Stomach (tissue), 4 donors: ENCODE results near the gene OR4D11.

ENCODE experiments used
- POLR2A ChIP-seq, 4 donors: fragments of 450-650 bp; IDR thresholded peaks; one replicate each; pipeline ENCODE4 v1.6.1; 2016; ENCODE audit warnings: antibody characterized with exemption in 4 of 4, control low read depth in 2 of 4, mild to moderate bottlenecking in 1 of 4, moderate library complexity in 1 of 4
- TF ChIP-seq, protein P1 (sequence below), 7 experiments: fragments of 450-650 bp in 4 of 7; fragments of 200-600 bp in 3 of 7; sonication (generic) in 3 of 7; IDR thresholded peaks; one replicate each; pipeline ENCODE4 v1.5.1; 2016 to 2019; ENCODE audit warnings: antibody characterized with exemption in 7 of 7, control low read depth in 2 of 7, mild to moderate bottlenecking in 1 of 7

DNA sequence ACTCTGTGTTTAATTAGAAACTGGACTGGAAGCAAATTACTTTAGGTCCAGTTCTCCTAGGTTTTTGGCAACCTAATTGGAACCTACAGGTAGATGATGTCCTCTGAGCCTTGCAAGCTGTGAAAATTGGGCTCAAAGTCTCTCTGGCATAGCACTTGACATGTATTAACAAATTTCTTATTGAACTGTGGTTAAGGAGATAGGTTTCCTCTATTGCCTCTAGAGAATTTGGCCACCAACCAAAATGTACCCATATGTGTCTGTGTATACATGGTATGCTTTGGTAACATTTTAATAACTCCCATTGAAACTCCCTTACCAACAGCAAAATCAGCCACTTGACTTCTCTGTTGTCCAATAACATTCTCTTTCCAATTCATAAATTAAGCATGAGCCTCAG, 30.4 kb upstream of the OR4D11 start, which contains the start of gene OR4D10:
- TF ChIP-seq, protein P1, sequence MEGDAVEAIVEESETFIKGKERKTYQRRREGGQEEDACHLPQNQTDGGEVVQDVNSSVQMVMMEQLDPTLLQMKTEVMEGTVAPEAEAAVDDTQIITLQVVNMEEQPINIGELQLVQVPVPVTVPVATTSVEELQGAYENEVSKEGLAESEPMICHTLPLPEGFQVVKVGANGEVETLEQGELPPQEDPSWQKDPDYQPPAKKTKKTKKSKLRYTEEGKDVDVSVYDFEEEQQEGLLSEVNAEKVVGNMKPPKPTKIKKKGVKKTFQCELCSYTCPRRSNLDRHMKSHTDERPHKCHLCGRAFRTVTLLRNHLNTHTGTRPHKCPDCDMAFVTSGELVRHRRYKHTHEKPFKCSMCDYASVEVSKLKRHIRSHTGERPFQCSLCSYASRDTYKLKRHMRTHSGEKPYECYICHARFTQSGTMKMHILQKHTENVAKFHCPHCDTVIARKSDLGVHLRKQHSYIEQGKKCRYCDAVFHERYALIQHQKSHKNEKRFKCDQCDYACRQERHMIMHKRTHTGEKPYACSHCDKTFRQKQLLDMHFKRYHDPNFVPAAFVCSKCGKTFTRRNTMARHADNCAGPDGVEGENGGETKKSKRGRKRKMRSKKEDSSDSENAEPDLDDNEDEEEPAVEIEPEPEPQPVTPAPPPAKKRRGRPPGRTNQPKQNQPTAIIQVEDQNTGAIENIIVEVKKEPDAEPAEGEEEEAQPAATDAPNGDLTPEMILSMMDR (IDR thresholded peaks at IDR 0.05) = no peak
- TF ChIP-seq POLR2A (IDR thresholded peaks at IDR 0.05) = no peak
